Breast epithelium (tissue), 3 donors: ENCODE measurements around the gene NR0B1.

Experiments used
- CTCF ChIP-seq, 3 donors: fragments of 450-650 bp; IDR thresholded peaks; one replicate each; pipeline ENCODE4 v1.5.1; 2016 to 2017; ENCODE audit warnings: antibody characterized with exemption in 3 of 3, mild to moderate bottlenecking in 3 of 3, moderate library complexity in 3 of 3
- POLR2A ChIP-seq: fragments of 450-650 bp; IDR thresholded peaks from one replicate; pipeline ENCODE4 v1.6.1; 2016; ENCODE audit warnings: antibody characterized with exemption, mild to moderate bottlenecking, moderate library complexity

GRCh38 chrX:30280428-30280827 is 28.8 kb downstream of the NR0B1 start:
- TF ChIP-seq CTCF (IDR thresholded peaks at IDR 0.05) = no peak
- TF ChIP-seq POLR2A = no peak
